NCI-H524 (cell line): Measurements from ENCODE around the gene TMEM17.

Experiments used
- DNase-seq, 2 experiments: peaks; one replicate each; lab custom pipeline; 2025; lab: John Stamatoyannopoulos, UW

TMEM17 gene

DNA sequence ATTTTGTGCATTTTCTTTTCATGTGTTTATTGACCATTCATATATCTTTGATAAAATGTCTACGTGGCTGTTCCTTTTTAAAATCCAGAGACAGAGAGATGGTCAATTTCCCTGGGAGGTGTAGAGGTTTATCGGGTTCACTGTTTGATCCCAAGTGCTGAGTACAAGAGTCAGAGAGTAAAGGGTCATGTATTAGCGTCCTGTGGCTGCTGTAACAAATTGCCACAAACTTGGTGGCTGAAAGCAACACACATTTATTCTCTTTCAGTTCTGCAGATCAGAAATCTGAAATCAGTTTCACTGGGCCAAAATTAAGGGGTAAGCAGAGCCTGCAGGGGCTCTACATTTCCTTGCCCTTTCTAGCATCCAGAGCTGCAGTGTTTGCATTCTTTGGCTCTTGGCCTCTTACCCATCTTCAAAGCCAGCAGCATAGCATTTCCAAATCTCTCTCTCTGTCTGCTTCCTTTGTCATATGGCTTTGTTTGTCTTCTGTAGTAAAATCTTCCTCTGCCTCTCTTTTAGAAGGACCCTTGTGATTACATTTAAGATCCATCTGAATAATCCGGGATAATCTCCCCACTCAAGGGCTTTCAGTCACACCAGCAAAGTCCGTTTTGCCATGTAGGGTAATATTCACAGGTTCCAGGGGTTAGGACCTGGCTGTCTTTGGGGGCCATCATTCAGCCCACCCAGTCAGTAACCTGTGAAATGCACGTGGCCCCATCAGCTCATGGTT, 49.9 kb downstream of the TMEM17 start:
- peak; percentile 79 to 91 for DNase-seq

DNA sequence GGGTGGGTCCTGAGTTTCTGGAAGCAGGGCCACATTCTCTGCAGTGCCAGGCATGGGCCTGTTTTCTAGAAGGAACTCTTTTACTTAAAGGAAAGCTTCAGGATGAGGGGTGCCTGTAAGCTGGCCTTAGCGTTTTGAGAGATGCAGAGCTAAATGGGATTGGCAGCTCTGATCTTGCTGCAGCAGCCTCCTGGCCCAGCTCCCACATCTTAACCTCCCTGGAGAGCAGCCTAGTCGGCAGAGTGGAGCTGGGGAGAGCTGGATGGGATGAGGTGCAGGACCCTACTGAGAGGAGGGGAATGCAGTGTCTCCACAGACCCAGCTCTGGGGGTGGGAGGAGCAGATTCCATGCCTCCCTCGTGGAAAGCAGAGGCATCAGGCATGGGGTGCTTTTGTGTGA, 52.0 kb downstream of the TMEM17 start:
- no peak for DNase-seq

DNA sequence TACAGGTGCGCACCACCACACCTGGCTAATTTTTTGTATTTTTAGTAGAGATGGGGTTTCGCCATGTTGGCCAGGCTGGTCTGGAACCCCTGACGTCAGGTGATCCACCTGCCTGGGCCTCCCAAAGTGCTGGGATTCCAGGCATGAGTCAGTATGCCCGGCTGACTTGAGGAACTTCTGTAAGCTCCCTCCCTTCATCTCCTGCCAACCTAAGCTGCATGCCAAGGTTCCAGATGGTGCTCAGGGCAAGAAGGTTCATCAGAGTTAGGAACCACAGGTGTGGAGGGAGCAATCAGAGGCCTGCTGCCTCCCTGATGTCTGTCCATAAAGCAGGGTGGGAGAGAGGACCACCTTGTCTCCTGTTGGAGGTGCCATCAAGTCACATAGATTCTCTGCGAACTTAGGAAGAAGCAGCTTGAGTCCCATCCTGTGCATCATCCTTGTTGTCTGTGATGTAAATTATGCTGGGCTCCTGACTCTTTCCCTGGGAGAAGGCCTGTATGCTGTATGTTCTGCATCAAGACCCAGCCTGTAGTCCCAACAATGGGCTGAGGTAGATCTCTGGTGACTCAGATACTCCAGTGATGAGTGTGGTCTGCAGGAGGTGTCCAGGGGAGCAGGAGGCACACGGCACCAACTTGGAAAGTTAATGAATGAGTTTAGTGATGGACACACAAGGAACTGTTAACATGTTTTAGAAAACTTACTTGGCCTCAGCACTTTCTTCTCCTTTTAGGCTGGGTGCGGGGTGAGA, 53.1 kb downstream of the TMEM17 start:
- no peak for DNase-seq

DNA sequence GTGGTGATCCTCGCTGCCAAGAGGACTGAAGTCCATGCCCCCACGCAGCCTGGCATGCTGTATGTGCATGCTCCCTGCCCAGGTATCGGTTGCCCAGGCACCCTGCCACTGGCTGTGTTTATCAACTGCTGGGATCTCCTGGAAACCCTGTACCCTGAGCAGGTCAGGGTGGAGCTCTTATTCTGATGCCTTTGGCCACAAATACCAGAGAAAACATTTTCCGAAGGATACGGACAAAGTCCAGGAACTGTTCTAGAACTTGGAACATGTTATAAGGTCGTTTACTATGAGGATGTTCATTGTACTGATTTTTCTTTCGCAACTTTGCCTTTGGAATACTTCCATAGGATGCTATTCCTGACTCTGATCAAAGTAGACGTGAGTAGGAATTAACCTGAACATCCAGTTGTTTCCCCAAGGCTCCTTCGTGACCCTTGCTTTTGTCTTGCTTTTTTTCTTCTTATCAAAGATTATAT, 55.2 kb downstream of the TMEM17 start:
- no peak for DNase-seq
